Left kidney (tissue), 2 donors: Measurements from ENCODE around the gene BTG2. TPM values are rescaled to one million over a fixed set of nuclear protein-coding genes. Genes with fewer than 3 reads are reported as not detected.
"Not testable (repeated sequence)": the region's sequence is repeated elsewhere in the genome, so short reads cannot be mapped to it uniquely, and the experiment has no call there.

ENCODE experiments used
- DNase-seq: peaks from one replicate; pipeline ENCODE4 v3.0.0-alpha.2; 2013
- polyA plus RNA-seq: library from polyadenylated mRNA; unstranded; fragments of 120-200 nt; gene quantifications from one replicate; pipeline ENCODE4 v1.2.1, GENCODE V29; 2013; ENCODE audit not compliant: insufficient read length

Gene BTG2
- polyA plus RNA-seq, 1 donor: 102 TPM

- DNase-seq: no peak
Measured at GRCh38 chr1:203291201-203292096, 13.9 kb upstream of the BTG2 start.

DNA sequence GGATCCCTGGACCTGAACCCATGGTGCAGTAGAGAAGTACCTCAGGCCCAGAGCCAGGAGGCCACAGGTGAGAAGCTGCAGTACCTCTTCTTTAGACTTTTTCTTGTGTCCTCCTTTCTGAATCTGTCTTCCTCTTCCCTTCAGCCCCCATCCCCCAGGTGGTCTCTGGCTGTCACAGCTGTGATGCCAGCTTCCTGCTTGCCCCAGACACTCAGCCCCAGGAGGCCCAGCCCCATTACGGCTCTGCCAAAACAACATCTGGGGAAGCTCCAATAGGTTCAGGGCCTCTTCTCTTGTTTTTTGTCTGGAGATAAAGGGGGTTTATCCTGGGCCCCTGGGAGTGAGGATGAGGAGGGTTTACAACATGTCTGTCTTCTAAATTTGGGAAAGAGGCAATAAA, 9.5 kb upstream of the BTG2 start:
- no peak for DNase-seq

- DNase-seq: no peak
Measured at GRCh38 chr1:203296460-203297073, 8.8 kb upstream of the BTG2 start.

DNA sequence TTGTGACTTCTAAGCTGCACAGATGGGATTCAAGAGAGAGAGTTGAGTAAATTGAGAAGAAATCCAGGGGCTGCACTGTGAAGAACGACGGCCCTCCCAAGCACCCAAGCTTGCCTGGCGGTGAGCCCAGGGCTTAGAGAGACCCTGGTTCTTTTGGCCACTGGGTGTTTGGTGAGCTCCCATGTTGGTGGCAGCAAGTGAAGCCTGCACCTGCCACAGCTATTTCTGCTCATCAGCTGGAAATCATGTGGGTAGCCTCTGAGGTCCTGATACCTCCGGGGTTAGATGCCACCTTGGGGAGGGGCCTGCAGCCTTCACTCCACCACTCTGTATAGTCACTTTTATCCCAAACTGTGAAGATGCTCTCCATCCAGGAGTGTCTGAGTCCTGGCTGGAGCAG, 6.2 kb upstream of the BTG2 start:
- no peak for DNase-seq

GRCh38 chr1:203299719-203300429, 5.4 kb upstream of the BTG2 start:
- not testable (repeated sequence) for DNase-seq

GRCh38 chr1:203300441-203301330, 4.6 kb upstream of the BTG2 start:
- DNase-seq: no peak

DNA sequence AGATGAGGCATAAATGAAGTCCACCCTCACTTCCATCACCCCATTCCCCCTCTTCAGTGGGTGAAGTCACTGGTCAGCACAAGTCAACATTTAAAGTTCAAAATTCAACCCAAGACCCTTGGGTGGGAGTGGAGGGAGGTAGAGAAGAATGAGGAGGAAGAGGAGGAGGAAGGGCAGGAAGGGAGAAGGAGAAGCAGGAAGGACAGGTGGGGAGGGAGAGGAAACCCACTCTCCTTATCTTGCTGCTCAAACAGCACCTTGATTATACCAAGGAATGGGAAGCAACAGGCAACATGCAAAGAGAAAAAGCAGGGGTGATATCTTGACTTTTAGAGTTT, 4.0 kb upstream of the BTG2 start:
- DNase-seq: no peak

DNA sequence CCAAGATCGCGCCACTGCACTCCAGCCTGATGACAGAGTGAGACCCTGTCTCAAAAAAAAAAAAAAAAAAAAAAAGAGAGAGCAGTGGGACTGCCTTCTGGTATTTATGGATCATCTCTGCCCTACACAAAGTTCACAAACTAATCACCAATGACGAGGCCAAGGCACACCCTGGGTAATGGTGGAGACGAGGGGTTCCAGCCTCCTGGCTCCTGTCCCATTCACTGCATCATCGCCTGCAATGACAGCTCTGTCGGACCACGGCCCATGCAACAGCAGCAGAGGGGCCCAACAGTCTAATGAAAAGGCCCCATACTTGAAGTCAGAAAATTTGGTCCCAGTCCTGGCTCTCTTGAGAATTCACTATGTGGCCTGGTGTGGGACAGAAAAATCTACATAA, 2.9 kb upstream of the BTG2 start:
- DNase-seq: no peak

DNA sequence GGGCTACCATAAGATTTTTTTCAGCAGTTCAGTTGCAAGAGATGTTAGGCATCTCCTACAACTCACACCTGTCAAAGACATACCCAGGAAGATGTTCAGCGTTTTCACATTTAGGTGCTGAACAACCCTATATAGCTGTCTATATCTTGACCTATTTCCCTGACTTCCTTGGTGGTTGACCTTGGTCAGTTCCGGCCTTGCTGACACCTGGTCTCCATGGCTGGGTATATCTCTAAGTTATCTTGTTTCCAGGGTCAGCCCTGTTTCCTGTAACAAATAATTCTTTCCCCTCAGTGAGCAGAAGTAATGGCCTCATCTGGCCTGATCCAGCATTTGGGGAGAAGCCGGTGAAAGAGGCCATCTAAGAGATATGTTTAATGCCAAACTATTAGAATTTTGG, 2.4 kb upstream of the BTG2 start:
- DNase-seq: no peak

- DNase-seq: no peak
Measured at GRCh38 chr1:203304391-203304918, 864 bp upstream of the BTG2 start.

DNA sequence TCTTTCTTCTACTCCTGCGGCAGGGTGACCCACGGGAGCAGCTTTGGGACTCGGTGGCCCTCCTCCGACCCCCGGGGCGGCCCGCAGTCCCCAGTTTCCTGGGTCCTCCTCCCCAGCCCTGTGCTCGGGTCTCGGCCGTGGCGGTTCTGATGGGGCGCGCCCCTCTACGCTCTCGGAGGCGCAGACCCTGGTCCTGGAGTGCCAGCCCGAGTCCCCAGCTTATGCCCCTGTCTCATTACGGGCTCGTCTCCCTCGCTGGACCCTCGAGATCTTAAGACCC, 430 bp downstream of the BTG2 start:
- no peak for DNase-seq

DNA sequence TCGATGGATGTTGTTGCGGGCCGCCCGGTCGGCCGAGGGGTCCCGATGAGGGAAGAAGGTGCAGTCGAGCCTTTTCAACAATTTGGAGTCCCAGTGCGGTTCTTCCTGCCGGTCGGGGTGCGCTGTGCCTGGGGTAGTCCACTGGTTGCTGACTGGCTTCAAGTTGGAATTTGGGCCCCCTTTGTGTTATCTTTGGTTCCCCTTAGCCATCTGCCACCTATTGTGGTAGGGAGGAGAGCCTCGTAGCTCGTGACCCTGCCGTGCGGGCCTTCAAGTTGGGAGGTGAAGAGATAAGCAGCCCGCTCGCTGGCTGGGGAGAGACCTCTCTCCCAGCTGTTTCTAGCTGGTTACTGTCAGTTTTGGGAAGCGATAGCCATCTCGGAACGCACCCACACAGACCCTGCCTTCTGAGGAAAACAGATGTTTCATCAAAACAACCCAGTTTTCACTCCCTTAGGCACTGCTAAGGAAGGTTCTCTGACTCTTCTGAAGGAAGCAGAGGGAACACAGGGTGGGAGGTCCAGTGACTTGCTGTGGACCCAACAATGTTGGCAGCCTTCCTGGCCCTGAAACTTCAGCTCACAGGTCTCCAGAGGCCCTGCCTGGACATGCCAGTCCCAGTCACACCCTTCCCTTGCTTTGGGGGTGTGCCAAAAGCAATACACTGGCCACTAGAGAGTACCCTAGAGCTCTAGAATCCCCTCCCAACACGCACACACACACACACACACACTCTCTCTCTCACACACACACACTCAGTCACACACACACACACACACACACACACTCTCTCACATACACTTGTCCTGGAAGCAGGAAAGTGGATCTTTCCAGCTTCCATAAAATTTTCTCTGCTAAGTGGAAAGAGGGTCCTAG, 1.0 kb downstream of the BTG2 start:
- DNase-seq: no peak

- DNase-seq: no peak
Measured at GRCh38 chr1:203306965-203307541, 1.7 kb downstream of the BTG2 start.

DNA sequence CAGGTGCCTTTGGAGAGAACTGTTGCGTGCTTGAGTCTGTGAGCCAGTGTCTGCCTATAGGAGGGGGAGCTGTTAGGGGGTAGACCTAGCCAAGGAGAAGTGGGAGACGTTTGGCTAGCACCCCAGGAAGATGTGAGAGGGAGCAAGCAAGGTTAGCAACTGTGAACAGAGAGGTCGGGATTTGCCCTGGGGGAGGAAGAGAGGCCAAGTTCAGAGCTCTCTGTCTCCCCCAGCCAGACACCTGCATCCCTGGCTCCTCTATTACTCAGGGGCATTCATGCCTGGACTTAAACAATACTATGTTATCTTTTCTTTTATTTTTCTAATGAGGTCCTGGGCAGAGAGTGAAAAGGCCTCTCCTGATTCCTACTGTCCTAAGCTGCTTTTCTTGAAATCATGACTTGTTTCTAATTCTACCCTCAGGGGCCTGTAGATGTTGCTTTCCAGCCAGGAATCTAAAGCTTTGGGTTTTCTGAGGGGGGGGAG, 2.4 kb downstream of the BTG2 start:
- no peak for DNase-seq

DNA sequence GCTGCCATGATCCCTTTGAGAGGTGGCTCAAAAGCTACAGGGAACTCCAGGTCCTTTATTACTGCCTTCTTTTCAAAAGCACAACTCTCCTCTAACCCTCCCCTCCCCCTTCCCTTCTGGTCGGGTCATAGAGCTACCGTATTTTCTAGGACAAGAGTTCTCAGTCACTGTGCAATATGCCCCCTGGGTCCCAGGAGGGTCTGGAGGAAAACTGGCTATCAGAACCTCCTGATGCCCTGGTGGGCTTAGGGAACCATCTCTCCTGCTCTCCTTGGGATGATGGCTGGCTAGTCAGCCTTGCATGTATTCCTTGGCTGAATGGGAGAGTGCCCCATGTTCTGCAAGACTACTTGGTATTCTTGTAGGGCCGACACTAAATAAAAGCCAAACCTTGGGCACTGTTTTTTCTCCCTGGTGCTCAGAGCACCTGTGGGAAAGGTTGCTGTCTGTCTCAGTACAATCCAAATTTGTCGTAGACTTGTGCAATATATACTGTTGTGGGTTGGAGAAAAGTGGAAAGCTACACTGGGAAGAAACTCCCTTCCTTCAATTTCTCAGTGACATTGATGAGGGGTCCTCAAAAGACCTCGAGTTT, 3.1 kb downstream of the BTG2 start:
- DNase-seq: no peak

DNA sequence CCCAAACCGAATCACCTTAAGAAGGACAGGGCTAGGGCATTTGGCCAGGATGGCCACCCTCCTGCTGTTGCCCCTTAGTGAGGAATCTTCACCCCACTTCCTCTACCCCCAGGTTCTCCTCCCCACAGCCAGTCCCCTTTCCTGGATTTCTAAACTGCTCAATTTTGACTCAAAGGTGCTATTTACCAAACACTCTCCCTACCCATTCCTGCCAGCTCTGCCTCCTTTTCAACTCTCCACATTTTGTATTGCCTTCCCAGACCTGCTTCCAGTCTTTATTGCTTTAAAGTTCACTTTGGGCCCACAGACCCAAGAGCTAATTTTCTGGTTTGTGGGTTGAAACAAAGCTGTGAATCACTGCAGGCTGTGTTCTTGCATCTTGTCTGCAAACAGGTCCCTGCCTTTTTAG, 3.6 kb downstream of the BTG2 start:
- DNase-seq: no peak

GRCh38 chr1:203311368-203312301, 6.3 kb downstream of the BTG2 start:
- no peak for DNase-seq

DNA sequence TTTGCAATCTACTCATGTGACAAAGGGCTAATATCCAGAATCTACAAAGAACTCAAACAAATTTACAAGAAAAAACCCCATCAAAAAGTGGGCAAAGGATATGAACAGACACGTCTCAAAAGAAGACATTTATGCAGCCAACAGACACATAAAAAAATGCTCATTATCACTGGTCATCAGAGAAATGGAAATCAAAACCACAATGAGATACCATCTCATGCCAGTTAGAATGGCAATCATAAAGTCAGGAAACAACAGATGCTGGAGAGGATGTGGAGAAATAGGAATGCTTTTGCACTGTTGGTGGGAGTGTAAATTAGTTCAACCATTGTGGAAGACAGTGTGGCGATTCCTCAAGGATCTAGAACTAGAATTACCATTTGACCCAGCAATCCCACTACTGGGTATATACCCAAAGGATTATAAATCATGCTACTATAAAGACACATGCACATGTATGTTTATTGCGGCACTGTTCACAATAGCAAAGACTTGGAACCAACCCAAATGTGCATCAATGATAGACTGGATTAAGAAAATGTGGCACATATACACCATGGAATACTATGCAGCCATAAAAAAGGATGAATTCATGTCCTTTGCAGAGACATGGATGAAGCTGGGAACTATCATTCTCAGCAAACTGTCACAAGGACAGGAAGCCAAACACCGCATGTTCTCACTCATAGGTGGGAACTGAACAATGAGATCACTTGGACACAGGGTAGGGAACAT, 8.9 kb downstream of the BTG2 start:
- DNase-seq: not testable (repeated sequence)
